Measurements from ENCODE around the gene TMEM63A.

DNA sequence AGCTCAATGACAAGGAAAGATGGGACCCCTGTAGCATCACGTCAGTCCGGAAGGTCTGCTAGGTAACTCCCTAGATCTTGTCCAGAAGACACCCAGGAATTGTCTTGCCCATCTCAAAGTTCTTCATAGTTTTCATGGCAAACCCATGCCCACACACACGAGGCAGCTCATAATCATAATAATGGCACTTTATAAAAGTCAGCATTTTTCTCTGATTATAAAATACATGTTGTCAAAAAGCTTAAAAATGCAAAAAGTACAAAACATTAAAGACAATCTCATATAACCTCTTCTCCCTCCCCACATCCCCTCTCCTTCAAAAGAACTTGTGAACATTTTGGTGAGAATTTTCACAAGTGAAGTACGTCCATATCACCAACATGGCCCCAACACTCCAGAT lies 41.5 kb downstream of the TMEM63A start:
- TF ChIP-seq, protein P1, sequence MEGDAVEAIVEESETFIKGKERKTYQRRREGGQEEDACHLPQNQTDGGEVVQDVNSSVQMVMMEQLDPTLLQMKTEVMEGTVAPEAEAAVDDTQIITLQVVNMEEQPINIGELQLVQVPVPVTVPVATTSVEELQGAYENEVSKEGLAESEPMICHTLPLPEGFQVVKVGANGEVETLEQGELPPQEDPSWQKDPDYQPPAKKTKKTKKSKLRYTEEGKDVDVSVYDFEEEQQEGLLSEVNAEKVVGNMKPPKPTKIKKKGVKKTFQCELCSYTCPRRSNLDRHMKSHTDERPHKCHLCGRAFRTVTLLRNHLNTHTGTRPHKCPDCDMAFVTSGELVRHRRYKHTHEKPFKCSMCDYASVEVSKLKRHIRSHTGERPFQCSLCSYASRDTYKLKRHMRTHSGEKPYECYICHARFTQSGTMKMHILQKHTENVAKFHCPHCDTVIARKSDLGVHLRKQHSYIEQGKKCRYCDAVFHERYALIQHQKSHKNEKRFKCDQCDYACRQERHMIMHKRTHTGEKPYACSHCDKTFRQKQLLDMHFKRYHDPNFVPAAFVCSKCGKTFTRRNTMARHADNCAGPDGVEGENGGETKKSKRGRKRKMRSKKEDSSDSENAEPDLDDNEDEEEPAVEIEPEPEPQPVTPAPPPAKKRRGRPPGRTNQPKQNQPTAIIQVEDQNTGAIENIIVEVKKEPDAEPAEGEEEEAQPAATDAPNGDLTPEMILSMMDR (IDR thresholded peaks at IDR 0.05 in 8 of 11, conservative IDR thresholded peaks at IDR 0.05 in 3 of 11) = no peak
- TF ChIP-seq POLR2A (IDR thresholded peaks at IDR 0.05) = no peak

All from spleen (tissue), 7 donors.